HepG2 (cell line): ENCODE data around the gene CAMK1D. TPM values are rescaled to one million over a fixed set of nuclear protein-coding genes. Genes with fewer than 3 reads are reported as not detected.

Experiments used
- ATAC-seq: fragments of 200-7000 bp; cut with Tn5 transposase; 3 replicates; pipeline ENCODE4 v1.9.1; 2020; ENCODE audit warnings: mild to moderate bottlenecking, moderate library complexity
- BruUV-seq: library from RNA; stranded (reverse); fragments of 400-500 nt; replicated peaks from 2 replicates; lab custom pipeline; 2021; lab: Mats Ljungman, UMichigan
- CTCF ChIA-PET: fragments of 300-600 bp; formaldehyde crosslinking; extraction: SDS; loops from one replicate; lab custom pipeline; 2021; ENCODE audit warnings: low total read pairs, inconsistent platforms, low intra/inter-chr PET ratio; lab: Yijun Ruan, JAX
- POLR2A ChIA-PET: fragments of 350-600 bp; sonication (Branson Sonifier 250); formaldehyde crosslinking; loops from one replicate; lab custom pipeline; 2020; ENCODE audit warnings: antibody characterized with exemption, inconsistent platforms; lab: Yijun Ruan, JAX
- DNase-seq: peaks from one replicate; pipeline ENCODE4 v3.0.0-alpha.2; 2015; ENCODE audit warnings: low spot score
- FAIRE-seq: peaks from 3 replicates; lab custom pipeline; 2011; peaks lifted over from hg19 to GRCh38; lab: Jason Lieb, UNC
- H2AFZ ChIP-seq: one replicate; pipeline ENCODE4 v1.6.1; 2011; ENCODE audit warnings: low read length, inconsistent platforms
- H3K27ac ChIP-seq: fragments of 300-600 bp; 3 replicates; pipeline ENCODE4 v1.8.0; 2011; ENCODE audit warnings: mixed run types, mild to moderate bottlenecking, mixed read lengths, low read length, inconsistent platforms; ENCODE audit not compliant: insufficient read depth; ENCODE audit errors: extremely low read length
- H3K27me3 ChIP-seq, 2 experiments: fragments of 200-600 bp in 1 of 2; 2 replicates in 1 of 2; 3 replicates in 1 of 2; pipeline versions ENCODE4 v1.6.0 to v1.8.0; 2011; ENCODE audit warnings: low read length in 2 of 2, mild to moderate bottlenecking in 2 of 2, moderate library complexity in 2 of 2, inconsistent platforms in 1 of 2; ENCODE audit not compliant: insufficient read depth in 2 of 2, control insufficient read depth in 1 of 2
- H3K36me3 ChIP-seq, 2 experiments: fragments of 200-600 bp in 1 of 2; replicated peaks in 1 of 2; 2 replicates in 1 of 2; 3 replicates in 1 of 2; pipeline versions ENCODE4 v1.5.1 to v1.8.0; 2011; ENCODE audit warnings: low read length in 2 of 2, inconsistent platforms in 1 of 2; ENCODE audit not compliant: insufficient read depth in 2 of 2, control insufficient read depth in 1 of 2
- H3K4me1 ChIP-seq: 2 replicates; pipeline ENCODE4 v1.5.1; 2012; ENCODE audit warnings: low read length, inconsistent platforms; ENCODE audit not compliant: insufficient read depth
- H3K4me2 ChIP-seq: 2 replicates; pipeline ENCODE4 v1.6.0; 2011; ENCODE audit warnings: low read depth, low read length, inconsistent platforms
- H3K4me3 ChIP-seq, 3 experiments: fragments of 200-600 bp in 1 of 3; sonication (generic), shearing (Covaris generic) in 1 of 3; replicated peaks in 1 of 3; 2 replicates each; pipeline ENCODE4 v1.5.1; 2011 to 2016; ENCODE audit warnings: low read length in 3 of 3, inconsistent platforms in 2 of 3, low read depth in 2 of 3, mild to moderate bottlenecking in 2 of 3, control low read depth in 1 of 3, mixed read lengths in 1 of 3; ENCODE audit not compliant: insufficient read depth in 1 of 3
- H3K79me2 ChIP-seq: one replicate; pipeline ENCODE4 v1.6.1; 2011; ENCODE audit warnings: low read length, inconsistent platforms; ENCODE audit not compliant: insufficient read depth
- H3K9ac ChIP-seq: 2 replicates; pipeline ENCODE4 v1.6.0; 2011; ENCODE audit warnings: mild to moderate bottlenecking, low read depth, low read length, inconsistent platforms; ENCODE audit not compliant: insufficient read depth
- H3K9me3 ChIP-seq: 2 replicates; pipeline ENCODE4 v1.5.1; 2012; ENCODE audit warnings: mild to moderate bottlenecking, low read length
- H4K20me1 ChIP-seq: 2 replicates; pipeline ENCODE4 v1.6.0; 2011; ENCODE audit warnings: inconsistent platforms, mild to moderate bottlenecking, low read length, moderate library complexity; ENCODE audit not compliant: insufficient read depth
- ARID2 ChIP-seq: sonication (generic); formaldehyde crosslinking; IDR thresholded peaks from 2 replicates; pipeline ENCODE4 v1.8.1; 2022; ENCODE audit warnings: mild to moderate bottlenecking, missing genetic modification reagents, borderline replicate concordance
- CEBPB ChIP-seq: IDR thresholded peaks from 2 replicates; pipeline ENCODE4 v1.6.1; 2011; ENCODE audit warnings: low read depth, low read length, improper control_type of control experiment, borderline replicate concordance
- HCFC1 ChIP-seq: fragments of 150-350 bp; IDR thresholded peaks from 2 replicates; pipeline ENCODE4 v1.6.1; 2014; ENCODE audit warnings: low read depth, low read length
- MATR3 ChIP-seq: sonication (generic); formaldehyde crosslinking; IDR thresholded peaks from 2 replicates; pipeline ENCODE4 v1.4.0; 2020; ENCODE audit warnings: missing genetic modification reagents
- TAF15 ChIP-seq: fragments of 200-400 bp; formaldehyde crosslinking; IDR thresholded peaks from one replicate; pipeline ENCODE4 v1.6.1; 2018; ENCODE audit warnings: mild to moderate bottlenecking, low read depth, low read length; ENCODE audit not compliant: poor library complexity, severe bottlenecking
- TEAD2 ChIP-seq: sonication (generic); formaldehyde crosslinking; IDR thresholded peaks from 2 replicates; pipeline ENCODE4 v1.9.0; 2021; ENCODE audit warnings: missing genetic modification reagents
- ZNF549 ChIP-seq: sonication (generic); formaldehyde crosslinking; IDR thresholded peaks from 2 replicates; pipeline ENCODE4 v1.5.0; 2020; ENCODE audit warnings: missing genetic modification reagents
- ZNF562 ChIP-seq: sonication (generic); formaldehyde crosslinking; IDR thresholded peaks from 2 replicates; pipeline ENCODE4 v1.8.0; 2022; ENCODE audit warnings: missing genetic modification reagents, borderline replicate concordance
- ZNF674 ChIP-seq: sonication (generic); formaldehyde crosslinking; IDR thresholded peaks from 2 replicates; pipeline ENCODE4 v1.5.0; 2020; ENCODE audit warnings: low read depth, mild to moderate bottlenecking, missing genetic modification reagents
- ZNF770 ChIP-seq: sonication (generic); formaldehyde crosslinking; IDR thresholded peaks from 2 replicates; pipeline ENCODE4 v1.5.0; 2020; ENCODE audit warnings: mild to moderate bottlenecking, missing genetic modification reagents
- ZSCAN5A ChIP-seq: sonication (generic); formaldehyde crosslinking; IDR thresholded peaks from 2 replicates; pipeline ENCODE4 v1.8.0; 2022; ENCODE audit warnings: mild to moderate bottlenecking, missing genetic modification reagents, borderline replicate concordance
- WGBS: methylation state at CpG from one replicate; pipeline ENCODE4 v1.1.6; 2017; ENCODE audit warnings: low lambda C conversion rate; 5-methylcytosine and 5-hydroxymethylcytosine counted together
- in situ Hi-C: cut with HindIII; loops from 2 replicates; pipeline ENCODE4 v1.10.0; 2017; ENCODE audit warnings: low pct_unique_long_range_greater_than_20kb; ENCODE audit not compliant: extremely low pct_ligation_motif_present
- intact Hi-C: fragments of 100-400 bp; cut with micrococcal nuclease; formaldehyde crosslinking; loops from one replicate; pipeline ENCODE4 v1.10.0; 2022; ENCODE audit not compliant: unreplicated experiment
- polyA plus RNA-seq, 8 experiments: library from polyadenylated mRNA; depleted of rRNA in 3 of 8; stranded (reverse) in 7 of 8; unstranded in 1 of 8; fragments of >200 nt; fragmentation: Illumina TruSeq in 4 of 8; extraction: Trizol in 4 of 8; gene quantifications; 2 replicates each; pipeline versions ENCODE4 v1.2.1 to v1.2.3, GENCODE V29; 2011 to 2016; ENCODE audit warnings: low read depth in 4 of 8, missing spikeins in 1 of 8, mixed read lengths in 1 of 8; ENCODE audit not compliant: insufficient read depth in 1 of 8
- total RNA-seq, 5 experiments: library from RNA; depleted of rRNA; stranded (reverse); fragments of >200 nt; fragmentation: Illumina TruSeq; extraction: Trizol; gene quantifications; 2 replicates each; pipeline ENCODE4 v1.2.3, GENCODE V29; 2016; ENCODE audit warnings: low read depth in 1 of 5
- TF ChIP-seq, protein P1 (sequence below): sonication (generic); formaldehyde crosslinking; IDR thresholded peaks from 2 replicates; pipeline ENCODE4 v1.4.0; 2020; ENCODE audit warnings: missing genetic modification reagents; ENCODE audit errors: not compliant biosample characterization
- TF ChIP-seq, protein P2 (sequence below): sonication (generic); formaldehyde crosslinking; IDR thresholded peaks from 2 replicates; pipeline ENCODE4 v1.8.0; 2022; ENCODE audit warnings: missing genetic modification reagents, low read depth, mild to moderate bottlenecking, borderline replicate concordance

The CAMK1D gene
- total and polyA plus RNA-seq, 2 of the 13 experiments (the other 11 are each of a cell fraction or from before 2014, with no cell fraction given) = under 0.01 TPM; not detected in 1

- no peak for TF ChIP-seq TEAD2 (CRISPR knock-in tag)
- TF ChIP-seq ZNF770 (CRISPR knock-in tag) = no peak
- no peak for TF ChIP-seq ZNF674 (CRISPR knock-in tag)
- no peak for TF ChIP-seq TAF15
Measured at GRCh38 chr10:12355384-12355783, 6.0 kb downstream of the CAMK1D start (continued).

DNA sequence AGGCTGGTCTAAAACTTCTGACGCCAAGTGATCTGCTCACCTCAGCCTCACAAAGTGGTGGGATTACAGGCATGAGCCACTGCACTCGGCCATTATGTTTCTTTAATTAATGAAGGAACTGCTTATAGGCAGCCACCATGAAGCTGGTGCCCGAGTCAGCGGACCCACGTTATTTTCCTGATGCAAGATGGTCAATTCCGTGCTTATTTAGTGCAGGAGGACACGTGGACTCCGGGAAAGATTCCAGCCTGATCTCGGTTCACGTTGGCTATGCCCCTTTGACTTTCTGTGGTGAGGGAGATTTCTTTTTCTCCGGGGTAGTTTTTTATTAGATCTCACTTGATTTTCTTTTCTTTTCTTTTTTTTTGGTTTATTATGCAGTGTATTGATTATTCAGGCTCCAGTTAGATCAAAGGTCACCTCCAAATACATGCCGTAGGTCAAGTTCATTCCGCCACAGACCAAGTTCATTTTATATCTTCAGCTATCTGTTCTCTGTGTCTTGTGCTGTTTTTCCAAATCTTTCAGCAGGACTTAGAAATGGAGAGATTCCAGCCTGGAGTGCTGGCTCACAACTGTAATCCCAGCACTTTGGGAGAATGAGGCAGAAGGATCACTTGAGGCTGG is 8.3 kb downstream of the CAMK1D start:
- no peak for DNase-seq

More for the DNA sequence above, 8.3 kb downstream of the CAMK1D start:
- Histone ChIP-seq H3K9ac (no peak overlapping the region), H4K20me1 (no peaks in the 10 kb centered on the region), H3K4me2 (no peak overlapping the region), H3K4me1 (no peaks in the 10 kb centered on the region), H3K27ac (no peak overlapping the region), H3K4me3 (no peak overlapping the region), H3K79me2 (no peaks in the 10 kb centered on the region), H3K9me3 (no peaks in the 10 kb centered on the region)
- intact Hi-C loops = no loop called here
- ATAC-seq = no peak
- 29% methylated on average over 9 of the region's 13 CpGs for WGBS
- BruUV-seq = no TSS peak
- ChIA-PET POLR2A (no interaction called here), CTCF (no interaction called here)
- in situ Hi-C loops = no loop called here
- FAIRE-seq = no peak
- no peak for TF ChIP-seq ZNF562 (CRISPR knock-in tag)
- TF ChIP-seq CEBPB = no peak
- TF ChIP-seq MATR3 (CRISPR knock-in tag) = no peak
- no peak for TF ChIP-seq HCFC1
- TF ChIP-seq, protein P1, sequence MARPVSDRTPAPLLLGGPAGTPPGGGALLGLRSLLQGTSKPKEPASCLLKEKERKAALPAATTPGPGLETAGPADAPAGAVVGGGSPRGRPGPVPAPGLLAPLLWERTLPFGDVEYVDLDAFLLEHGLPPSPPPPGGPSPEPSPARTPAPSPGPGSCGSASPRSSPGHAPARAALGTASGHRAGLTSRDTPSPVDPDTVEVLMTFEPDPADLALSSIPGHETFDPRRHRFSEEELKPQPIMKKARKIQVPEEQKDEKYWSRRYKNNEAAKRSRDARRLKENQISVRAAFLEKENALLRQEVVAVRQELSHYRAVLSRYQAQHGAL = no peak
- TF ChIP-seq ZNF549 (CRISPR knock-in tag) = no peak
- TF ChIP-seq, protein P2, sequence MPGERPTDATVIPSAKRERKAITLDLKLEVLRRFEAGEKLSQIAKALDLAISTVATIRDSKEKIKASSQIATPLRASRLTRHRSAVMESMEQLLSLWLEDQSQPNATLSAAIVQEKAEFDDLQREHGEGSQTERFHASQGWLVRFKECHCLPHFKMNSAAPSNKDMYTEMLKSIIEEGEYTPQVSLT (CRISPR knock-in tag) = no peak
- no peak for TF ChIP-seq ZSCAN5A (CRISPR knock-in tag)
- TF ChIP-seq ARID2 (CRISPR knock-in tag) = no peak
- TF ChIP-seq, all 625 proteins: peak for 0
- H2AFZ ChIP-seq = no peak overlapping the region
- peaks cover 0 to 30% of the 10 kb centered on the region in 2 experiments; a peak in 3 of 5 replicates for H3K27me3 ChIP-seq
- no peaks in the 10 kb centered on the region for H3K36me3 ChIP-seq
